ENCODE data around the gene ZSCAN5B.

DNA sequence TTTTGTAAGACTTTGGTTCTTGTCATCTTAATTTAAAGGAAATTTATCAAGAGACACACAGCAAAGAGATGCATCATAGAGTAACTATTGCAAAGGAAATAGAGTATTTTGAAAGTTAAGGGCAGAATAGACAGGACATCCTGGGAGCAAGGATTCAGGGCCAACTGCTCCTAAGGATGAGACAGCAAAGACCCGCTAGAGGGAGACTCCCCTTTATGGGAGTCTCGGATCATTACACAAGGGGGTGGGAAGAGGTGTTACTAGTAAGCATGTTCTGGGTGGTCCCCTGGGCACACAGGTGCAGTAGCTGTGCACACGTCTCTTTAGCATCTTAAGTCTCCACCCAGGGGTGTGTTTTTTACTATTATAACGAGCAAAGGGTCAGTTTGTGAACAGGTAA lies 14.1 kb upstream of the ZSCAN5B start:
- TF ChIP-seq POLR2AphosphoS5 (IDR thresholded peaks at IDR 0.05; ENCODE audit: low read depth, low read length) (no peak), POLR2A (IDR thresholded peaks at IDR 0.05; ENCODE audit: low read depth, low read length) (no peak), TAF1 (IDR thresholded peaks at IDR 0.05; ENCODE audit: borderline replicate concordance, low read depth, low read length) (no peak)

Measured in GM12892 (cell line).